ENCODE measurements around the gene CCDC182.

- TF ChIP-seq CTCF (IDR thresholded peaks at IDR 0.05) (no peak), POLR2A (IDR thresholded peaks at IDR 0.05) (no peak), POLR2AphosphoS5 (IDR thresholded peaks at IDR 0.05) (no peak)
These were observed 4.6 kb upstream of the CCDC182 start for GRCh38 chr17:57749701-57750100.
